OCI-LY3 (cell line): ENCODE measurements around the gene PCNX1.

ENCODE experiments used
- H2AFZ ChIP-seq: fragments of 200-600, 300-600 bp; shearing (Covaris generic); 2 replicates; pipeline ENCODE4 v1.6.0; 2014; ENCODE audit warnings: antibody characterized with exemption, low read depth, low read length
- H3K27ac ChIP-seq: fragments of 200-600, 300-600 bp; sonication (generic); 2 replicates; pipeline ENCODE4 v1.5.1; 2014; ENCODE audit warnings: mild to moderate bottlenecking, low read length, moderate library complexity, mixed read lengths
- H3K27me3 ChIP-seq: fragments of 200-600, 300-600 bp; sonication (generic); 2 replicates; pipeline ENCODE4 v1.6.1; 2014; ENCODE audit warnings: low read depth, low read length, mixed read lengths
- H3K36me3 ChIP-seq: fragments of 200-600, 300-600 bp; sonication (generic); replicated peaks from 2 replicates; pipeline ENCODE3; 2014; ENCODE audit warnings: low read depth, low read length, mixed read lengths
- H3K4me1 ChIP-seq: fragments of 300-600, 200-600 bp; sonication (generic); 2 replicates; pipeline ENCODE4 v1.6.1; 2014; ENCODE audit warnings: low read length, mixed read lengths
- H3K4me2 ChIP-seq: fragments of 200-600, 300-600 bp; sonication (generic); 2 replicates; pipeline ENCODE4 v1.6.1; 2014; ENCODE audit warnings: low read length, mixed read lengths
- H3K4me3 ChIP-seq: fragments of 300-600, 200-600 bp; sonication (generic); 2 replicates; pipeline ENCODE4 v1.5.1; 2014; ENCODE audit warnings: antibody characterized with exemption, mild to moderate bottlenecking, low read length, moderate library complexity
- H3K79me2 ChIP-seq: fragments of 300-600, 200-600 bp; shearing (Covaris generic); 2 replicates; pipeline ENCODE4 v1.6.1; 2014; ENCODE audit warnings: mild to moderate bottlenecking, low read length, mixed read lengths
- H3K9ac ChIP-seq: fragments of 300-600, 200-600 bp; shearing (Covaris generic); 2 replicates; pipeline ENCODE4 v1.6.0; 2014; ENCODE audit warnings: mild to moderate bottlenecking, low read length, moderate library complexity
- H3K9me3 ChIP-seq: fragments of 200-600, 300-600 bp; shearing (Covaris generic); 2 replicates; pipeline ENCODE4 v1.6.1; 2014; ENCODE audit warnings: low read length, mixed read lengths; ENCODE audit not compliant: insufficient read depth
- H4K20me1 ChIP-seq: fragments of 200-600, 300-600 bp; sonication (generic); 2 replicates; pipeline ENCODE4 v1.6.1; 2016; ENCODE audit warnings: low read length, mixed read lengths; ENCODE audit not compliant: insufficient read depth
- EZH2phosphoT487 ChIP-seq: fragments of 200-600 bp; shearing (Covaris generic); IDR thresholded peaks from 2 replicates; pipeline ENCODE4 v1.6.1; 2018; ENCODE audit warnings: antibody characterized with exemption, mixed run types, low read depth
- TF ChIP-seq, protein P1 (sequence below): fragments of 200-600, 300-600 bp; sonication (generic); IDR thresholded peaks from 2 replicates; pipeline ENCODE4 v1.5.1; 2014; ENCODE audit warnings: antibody characterized with exemption, low read length, low read depth

PCNX1 gene

DNA sequence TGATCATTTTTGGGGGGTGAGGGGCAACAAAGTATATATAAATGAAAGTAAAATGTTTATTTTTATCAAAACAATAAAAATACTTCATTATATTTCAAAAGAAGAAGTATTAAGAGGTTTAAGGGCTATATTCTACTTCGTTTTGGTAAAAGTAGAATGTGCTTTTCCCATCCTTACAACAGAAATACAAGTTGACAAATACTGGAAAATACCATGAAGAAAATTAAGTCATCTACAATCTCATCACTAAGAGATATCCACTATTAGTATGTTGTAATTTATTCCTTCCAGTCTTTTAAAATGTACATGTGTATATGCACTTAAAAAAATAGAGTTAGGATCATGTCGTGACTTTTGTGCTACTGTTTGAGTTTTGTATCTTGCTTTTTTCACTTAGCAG is 92.8 kb downstream of the PCNX1 start:
- Histone ChIP-seq H3K36me3 (peaks cover 10% of the 10 kb centered on the region), H4K20me1 (peaks cover 4% of the 10 kb centered on the region; the same call in 1 of the 2 replicates), H3K9me3 (no peaks in the 10 kb centered on the region), H3K4me3 (no peak overlapping the region), H3K4me1 (no peaks in the 10 kb centered on the region), H2AFZ (no peak overlapping the region), H3K9ac (no peak overlapping the region), H3K79me2 (no peaks in the 10 kb centered on the region), H3K27me3 (no peaks in the 10 kb centered on the region), H3K4me2 (no peak overlapping the region), H3K27ac (no peak overlapping the region)
- TF ChIP-seq, protein P1, sequence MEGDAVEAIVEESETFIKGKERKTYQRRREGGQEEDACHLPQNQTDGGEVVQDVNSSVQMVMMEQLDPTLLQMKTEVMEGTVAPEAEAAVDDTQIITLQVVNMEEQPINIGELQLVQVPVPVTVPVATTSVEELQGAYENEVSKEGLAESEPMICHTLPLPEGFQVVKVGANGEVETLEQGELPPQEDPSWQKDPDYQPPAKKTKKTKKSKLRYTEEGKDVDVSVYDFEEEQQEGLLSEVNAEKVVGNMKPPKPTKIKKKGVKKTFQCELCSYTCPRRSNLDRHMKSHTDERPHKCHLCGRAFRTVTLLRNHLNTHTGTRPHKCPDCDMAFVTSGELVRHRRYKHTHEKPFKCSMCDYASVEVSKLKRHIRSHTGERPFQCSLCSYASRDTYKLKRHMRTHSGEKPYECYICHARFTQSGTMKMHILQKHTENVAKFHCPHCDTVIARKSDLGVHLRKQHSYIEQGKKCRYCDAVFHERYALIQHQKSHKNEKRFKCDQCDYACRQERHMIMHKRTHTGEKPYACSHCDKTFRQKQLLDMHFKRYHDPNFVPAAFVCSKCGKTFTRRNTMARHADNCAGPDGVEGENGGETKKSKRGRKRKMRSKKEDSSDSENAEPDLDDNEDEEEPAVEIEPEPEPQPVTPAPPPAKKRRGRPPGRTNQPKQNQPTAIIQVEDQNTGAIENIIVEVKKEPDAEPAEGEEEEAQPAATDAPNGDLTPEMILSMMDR: no peak
- TF ChIP-seq EZH2phosphoT487: no peak

DNA sequence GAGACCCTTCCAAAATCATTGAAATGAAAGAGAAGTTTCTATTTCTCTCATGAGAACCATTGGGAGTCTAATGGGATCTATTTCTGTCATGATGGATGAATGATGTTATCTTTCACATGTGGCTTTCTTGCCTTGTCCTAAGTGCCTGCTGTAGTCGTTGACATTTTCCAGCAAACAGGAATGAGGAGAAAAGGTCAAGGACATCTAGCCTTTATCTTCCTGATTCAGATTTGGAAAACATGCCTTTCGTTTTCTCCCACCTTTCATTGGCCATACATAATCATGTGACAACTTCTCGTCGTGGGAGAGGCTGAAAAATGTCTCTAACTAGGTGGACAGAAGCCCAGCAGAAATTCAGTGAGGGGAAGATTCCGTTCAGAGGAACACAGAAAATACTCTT is 94.5 kb downstream of the PCNX1 start:
- Histone ChIP-seq H3K9ac (no peak overlapping the region), H3K4me3 (no peak overlapping the region), H3K79me2 (no peaks in the 10 kb centered on the region), H3K36me3 (peaks cover 3% of the 10 kb centered on the region), H4K20me1 (no peaks in the 10 kb centered on the region), H3K27ac (no peak overlapping the region), H3K4me2 (no peak overlapping the region), H2AFZ (no peak overlapping the region), H3K27me3 (no peaks in the 10 kb centered on the region), H3K4me1 (no peaks in the 10 kb centered on the region), H3K9me3 (no peaks in the 10 kb centered on the region)
- TF ChIP-seq, protein P1: no peak
- no peak for TF ChIP-seq EZH2phosphoT487

DNA sequence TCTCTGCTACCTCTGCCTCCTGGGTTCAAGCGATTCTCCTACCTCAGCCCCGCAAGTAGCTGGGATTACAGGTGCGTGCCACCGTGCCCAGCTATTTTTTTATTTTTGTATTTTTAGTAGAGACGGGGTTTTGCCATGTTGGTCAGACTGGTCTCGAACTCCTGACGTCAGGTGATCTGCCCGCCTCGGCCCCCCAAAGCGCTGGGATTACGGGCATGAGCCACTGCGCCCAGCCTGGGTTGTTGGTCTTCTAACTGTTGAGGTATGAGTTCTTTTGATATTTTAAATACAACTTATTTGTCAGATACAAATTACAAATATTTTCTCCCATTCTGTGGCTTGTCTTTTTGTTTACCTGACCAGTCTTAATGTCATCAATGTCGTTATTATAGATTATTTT is 95.9 kb downstream of the PCNX1 start:
- no peaks in the 10 kb centered on the region for H3K79me2 ChIP-seq
- no peak overlapping the region for H3K27ac ChIP-seq
- no peak overlapping the region for H3K4me2 ChIP-seq
- no peak overlapping the region for H3K9ac ChIP-seq
- no peak overlapping the region for H3K4me3 ChIP-seq
- no peaks in the 10 kb centered on the region for H3K4me1 ChIP-seq
- no peak overlapping the region for H2AFZ ChIP-seq
- H3K27me3 ChIP-seq: no peaks in the 10 kb centered on the region
- H4K20me1 ChIP-seq: no peaks in the 10 kb centered on the region
- no peak for TF ChIP-seq EZH2phosphoT487
- TF ChIP-seq, protein P1: no peak
- no peaks in the 10 kb centered on the region for H3K9me3 ChIP-seq
- peaks cover 3% of the 10 kb centered on the region for H3K36me3 ChIP-seq

DNA sequence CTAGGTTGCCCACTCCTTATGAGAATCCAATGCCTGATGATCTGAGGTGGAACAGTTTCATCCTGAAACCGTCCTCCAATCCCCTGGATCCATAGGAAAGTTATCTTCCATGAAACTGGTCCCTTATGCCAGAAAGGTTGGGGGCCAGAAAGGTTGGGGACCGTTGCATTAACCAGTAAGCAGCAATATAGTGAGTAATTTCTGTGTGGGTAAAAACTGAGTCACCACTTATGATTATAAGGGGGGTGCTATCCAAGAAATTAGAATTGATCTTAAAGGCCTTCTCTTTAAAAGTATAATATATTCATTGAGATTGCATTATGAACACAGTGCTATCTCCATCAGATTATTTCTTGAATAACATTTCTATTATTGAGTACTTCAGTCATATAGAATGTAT is 97.2 kb downstream of the PCNX1 start:
- Histone ChIP-seq H3K4me3 (no peak overlapping the region), H3K79me2 (no peaks in the 10 kb centered on the region), H3K4me1 (no peaks in the 10 kb centered on the region), H2AFZ (no peak overlapping the region), H4K20me1 (no peaks in the 10 kb centered on the region), H3K9ac (no peak overlapping the region), H3K27me3 (no peaks in the 10 kb centered on the region), H3K9me3 (no peaks in the 10 kb centered on the region), H3K4me2 (no peak overlapping the region), H3K27ac (no peak overlapping the region), H3K36me3 (peaks cover 3% of the 10 kb centered on the region)
- no peak for TF ChIP-seq EZH2phosphoT487
- TF ChIP-seq, protein P1: no peak
